BE2C (cell line): Measurements from ENCODE around the gene TMEM72.

Source experiments
- DNase-seq: peaks from one replicate; pipeline ENCODE4 v3.0.0-alpha.2; 2020
- H3K27me3 ChIP-seq: fragments of 250-450 bp; sonication (Bioruptor Pico); 2 replicates; pipeline ENCODE4 v1.5.1; 2020; ENCODE audit warnings: mild to moderate bottlenecking
- H3K36me3 ChIP-seq: fragments of 250-450 bp; sonication (Bioruptor Pico); 2 replicates; pipeline ENCODE4 v1.5.1; 2020; ENCODE audit warnings: mild to moderate bottlenecking
- H3K4me1 ChIP-seq: fragments of 250-450 bp; sonication (Bioruptor Pico); 2 replicates; pipeline ENCODE4 v1.5.1; 2020
- H3K4me3 ChIP-seq: 2 replicates; pipeline ENCODE4 v1.5.1; 2011; ENCODE audit warnings: low read depth, low read length
- H3K9me3 ChIP-seq: fragments of 250-450 bp; sonication (Bioruptor Pico); 2 replicates; pipeline ENCODE4 v1.5.1; 2020
- CTCF ChIP-seq: IDR thresholded peaks from 2 replicates; pipeline ENCODE4 v1.5.1; 2012; ENCODE audit warnings: mild to moderate bottlenecking, low read depth, low read length

TMEM72 gene

GRCh38 chr10:44955413-44956070 lies 44.4 kb downstream of the TMEM72 start:
- H3K27me3 ChIP-seq = no peaks in the 10 kb centered on the region
- H3K36me3 ChIP-seq = no peaks in the 10 kb centered on the region
- no peak for TF ChIP-seq CTCF
- peaks cover 3% of the 10 kb centered on the region; the same call in 1 of the 2 replicates for H3K4me1 ChIP-seq
- no peak for DNase-seq
- no peaks in the 10 kb centered on the region for H3K9me3 ChIP-seq
- H3K4me3 ChIP-seq = no peak overlapping the region

- no peak for TF ChIP-seq CTCF
- H3K4me1 ChIP-seq = peaks cover 3% of the 10 kb centered on the region; the same call in 1 of the 2 replicates
- DNase-seq = no peak
Measured at GRCh38 chr10:44956226-44956625, 45.1 kb downstream of the TMEM72 start.

GRCh38 chr10:44956717-44957706 lies 45.9 kb downstream of the TMEM72 start:
- no peak for TF ChIP-seq CTCF
- no peaks in the 10 kb centered on the region for H3K36me3 ChIP-seq
- no peak overlapping the region for H3K4me3 ChIP-seq
- no peaks in the 10 kb centered on the region for H3K27me3 ChIP-seq
- no peak for DNase-seq
- H3K4me1 ChIP-seq = peaks cover 3% of the 10 kb centered on the region; the same call in 1 of the 2 replicates
- H3K9me3 ChIP-seq = no peaks in the 10 kb centered on the region

More at GRCh38 chr10:44956226-44956625, 45.1 kb downstream of the TMEM72 start:
- Histone ChIP-seq H3K27me3 (no peaks in the 10 kb centered on the region), H3K36me3 (no peaks in the 10 kb centered on the region), H3K4me3 (no peak overlapping the region), H3K9me3 (no peaks in the 10 kb centered on the region)

- Histone ChIP-seq H3K9me3 (no peaks in the 10 kb centered on the region), H3K27me3 (no peaks in the 10 kb centered on the region), H3K4me3 (peak overlapping the region; percentile 71), H3K36me3 (no peaks in the 10 kb centered on the region), H3K4me1 (peaks cover 3% of the 10 kb centered on the region; the same call in 1 of the 2 replicates)
- no peak for TF ChIP-seq CTCF
- DNase-seq = no peak
Measured at GRCh38 chr10:44958196-44958897, 47.2 kb downstream of the TMEM72 start.

- Histone ChIP-seq H3K9me3 (no peaks in the 10 kb centered on the region), H3K4me1 (peaks cover 7% of the 10 kb centered on the region; the same call in 1 of the 2 replicates), H3K27me3 (no peaks in the 10 kb centered on the region), H3K4me3 (peak overlapping the region; percentile 71), H3K36me3 (no peaks in the 10 kb centered on the region)
- no peak for TF ChIP-seq CTCF
- DNase-seq = no peak
Measured at GRCh38 chr10:44958898-44959246, 47.7 kb downstream of the TMEM72 start.
